MM.1S (cell line): ENCODE data around the gene XIRP2.

Source experiments
- EZH2 ChIP-seq: fragments of 300-600 bp; sonication (generic); optimal IDR thresholded peaks from 2 replicates; pipeline ENCODE3; 2017; ENCODE audit warnings: low read depth, mild to moderate bottlenecking, antibody characterized with exemption, low read length, mixed read lengths
- EZH2phosphoT487 ChIP-seq: fragments of 300-600 bp; sonication (generic); IDR thresholded peaks from 2 replicates; pipeline ENCODE4 v1.6.1; 2018; ENCODE audit warnings: antibody characterized with exemption, low read length
- TF ChIP-seq, protein P1 (sequence below): fragments of 300-600 bp; sonication (generic); IDR thresholded peaks from 2 replicates; pipeline ENCODE4 v1.5.1; 2016; ENCODE audit warnings: antibody characterized with exemption, low read length, mixed read lengths

DNA sequence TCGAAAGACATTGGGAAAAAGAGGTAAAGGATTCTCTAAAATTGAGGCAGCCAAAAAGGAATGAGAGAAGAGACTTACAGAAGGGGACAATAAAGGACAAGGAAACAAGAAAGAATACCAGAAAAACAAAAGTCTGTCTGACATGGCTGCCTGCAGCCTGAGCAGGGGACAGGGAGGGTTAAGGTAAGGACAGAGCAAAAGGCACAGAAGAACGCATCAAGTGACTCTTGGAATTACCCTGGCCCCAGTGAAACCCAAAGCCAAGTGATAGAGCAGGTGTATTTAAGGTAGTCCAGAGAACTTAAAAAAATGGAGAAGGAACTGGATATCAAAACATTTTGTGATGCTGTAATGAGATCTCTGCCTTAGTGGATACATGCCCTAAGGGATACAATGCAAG lies 47.1 kb upstream of the XIRP2 start:
- TF ChIP-seq, protein P1, sequence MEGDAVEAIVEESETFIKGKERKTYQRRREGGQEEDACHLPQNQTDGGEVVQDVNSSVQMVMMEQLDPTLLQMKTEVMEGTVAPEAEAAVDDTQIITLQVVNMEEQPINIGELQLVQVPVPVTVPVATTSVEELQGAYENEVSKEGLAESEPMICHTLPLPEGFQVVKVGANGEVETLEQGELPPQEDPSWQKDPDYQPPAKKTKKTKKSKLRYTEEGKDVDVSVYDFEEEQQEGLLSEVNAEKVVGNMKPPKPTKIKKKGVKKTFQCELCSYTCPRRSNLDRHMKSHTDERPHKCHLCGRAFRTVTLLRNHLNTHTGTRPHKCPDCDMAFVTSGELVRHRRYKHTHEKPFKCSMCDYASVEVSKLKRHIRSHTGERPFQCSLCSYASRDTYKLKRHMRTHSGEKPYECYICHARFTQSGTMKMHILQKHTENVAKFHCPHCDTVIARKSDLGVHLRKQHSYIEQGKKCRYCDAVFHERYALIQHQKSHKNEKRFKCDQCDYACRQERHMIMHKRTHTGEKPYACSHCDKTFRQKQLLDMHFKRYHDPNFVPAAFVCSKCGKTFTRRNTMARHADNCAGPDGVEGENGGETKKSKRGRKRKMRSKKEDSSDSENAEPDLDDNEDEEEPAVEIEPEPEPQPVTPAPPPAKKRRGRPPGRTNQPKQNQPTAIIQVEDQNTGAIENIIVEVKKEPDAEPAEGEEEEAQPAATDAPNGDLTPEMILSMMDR: no peak
- no peak for TF ChIP-seq EZH2
- TF ChIP-seq EZH2phosphoT487: no peak
